HFF-Myc (cell line): ENCODE measurements around the gene KCNQ1OT1.

Experiments used
- DNase-seq: peaks from one replicate; pipeline ENCODE4 v3.0.0-alpha.2; 2011; ENCODE audit warnings: low read depth; ENCODE audit errors: extremely low read depth
- H3K4me3 ChIP-seq: replicated peaks from 2 replicates; pipeline ENCODE4 v1.5.1; 2011; ENCODE audit warnings: low read depth, mild to moderate bottlenecking, control low read depth, low read length
- CTCF ChIP-seq: IDR thresholded peaks from 2 replicates; pipeline ENCODE4 v1.5.1; 2012; ENCODE audit warnings: mild to moderate bottlenecking, low read depth, low read length, control low read depth; ENCODE audit errors: missing control alignments

Gene KCNQ1OT1

GRCh38 chr11:2690596-2691354 is 9.0 kb downstream of the KCNQ1OT1 start:
- H3K4me3 ChIP-seq = no peak overlapping the region
- DNase-seq = no peak
- no peak for TF ChIP-seq CTCF

- DNase-seq = no peak
- no peak overlapping the region for H3K4me3 ChIP-seq
- TF ChIP-seq CTCF = no peak
Observed at GRCh38 chr11:2689651-2690575, 9.9 kb downstream of the KCNQ1OT1 start.

GRCh38 chr11:2688381-2689231 is 11.2 kb downstream of the KCNQ1OT1 start:
- no peak for TF ChIP-seq CTCF
- H3K4me3 ChIP-seq = no peak overlapping the region
- DNase-seq = no peak

GRCh38 chr11:2687782-2688191 is 12.0 kb downstream of the KCNQ1OT1 start:
- no peak overlapping the region for H3K4me3 ChIP-seq
- DNase-seq = no peak
- no peak for TF ChIP-seq CTCF

GRCh38 chr11:2687223-2687530 is 12.6 kb downstream of the KCNQ1OT1 start:
- no peak overlapping the region for H3K4me3 ChIP-seq
- DNase-seq = no peak
- TF ChIP-seq CTCF = no peak

GRCh38 chr11:2686360-2687222 is 13.2 kb downstream of the KCNQ1OT1 start:
- DNase-seq = no peak
- H3K4me3 ChIP-seq = no peak overlapping the region
- TF ChIP-seq CTCF = no peak
